Activated CD4-positive, CD25-positive, alpha-beta regulatory T cell (primary cell): Measurements from ENCODE around the gene HSPA1L.
"Not testable (repeated sequence)": the region's sequence is repeated elsewhere in the genome, so short reads cannot be mapped to it uniquely, and the experiment has no call there.

ENCODE experiments used
- DNase-seq, 4 experiments: peaks; one replicate each; lab custom pipeline; 2025; lab: John Stamatoyannopoulos, UW

Gene HSPA1L

GRCh38 chr6:31836474-31837368, 21.6 kb upstream of the HSPA1L start:
- DNase-seq, result no peak

GRCh38 chr6:31836047-31836473, 21.0 kb upstream of the HSPA1L start:
- DNase-seq, result no peak

DNA sequence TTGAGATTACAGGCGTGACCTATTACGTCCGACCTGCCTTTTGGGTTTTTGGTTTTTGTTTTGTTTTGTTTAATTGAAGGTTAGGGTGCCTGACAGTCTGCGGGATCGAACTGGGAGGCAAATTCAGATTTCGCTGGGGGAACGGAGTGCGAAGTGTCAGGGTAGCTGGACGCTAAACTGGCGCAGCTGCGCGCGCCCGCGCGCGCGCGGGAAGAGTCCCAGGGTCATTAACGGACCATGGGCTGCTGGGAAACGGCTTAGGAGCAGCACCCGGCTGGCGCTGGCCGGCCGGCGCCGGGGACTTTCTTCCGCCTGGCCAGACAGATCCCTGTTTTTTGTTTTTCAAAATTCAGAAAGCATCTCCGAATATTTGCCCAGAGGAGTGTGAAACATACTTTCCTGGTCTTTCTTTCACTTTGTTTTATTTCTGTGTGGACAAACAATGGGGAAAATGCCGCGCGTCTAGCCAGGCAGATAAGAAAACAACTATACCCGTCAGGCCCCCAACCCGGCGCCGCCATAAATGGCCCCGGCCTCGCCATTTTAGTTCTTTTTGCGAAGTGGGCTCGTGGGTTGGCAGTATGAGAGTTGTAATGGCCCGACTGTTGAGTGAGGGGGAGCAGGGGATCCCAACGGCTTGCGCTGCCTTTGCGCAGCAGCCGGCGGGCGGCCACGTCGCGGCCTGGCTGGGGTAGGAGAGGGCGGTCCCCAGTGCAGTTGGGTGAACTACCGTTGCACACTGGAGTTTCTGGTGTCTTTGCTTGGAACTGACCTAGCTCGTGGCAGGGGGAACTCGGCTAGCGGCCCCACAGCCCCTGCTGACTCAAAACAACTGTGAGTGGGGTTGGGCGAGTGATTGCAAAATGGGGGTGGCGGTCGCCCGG, 19.5 kb upstream of the HSPA1L start:
- DNase-seq, result peak; percentile 59 to 65 (median 64)

GRCh38 chr6:31831350-31832215, 16.5 kb upstream of the HSPA1L start:
- DNase-seq, result no peak

- no peak for DNase-seq
Observed at GRCh38 chr6:31830886-31831335, 15.8 kb upstream of the HSPA1L start.

GRCh38 chr6:31829633-31830283, 14.7 kb upstream of the HSPA1L start:
- no peak for DNase-seq

GRCh38 chr6:31827286-31828079, 12.4 kb upstream of the HSPA1L start, which contains the start of gene HSPA1B:
Gene HSPA1B (plus strand): TSS chr6:31827738. CDS start chr6:31827951, 213 bp downstream.
- DNase-seq, result peak; percentile 71 to 93 (median 78)

DNA sequence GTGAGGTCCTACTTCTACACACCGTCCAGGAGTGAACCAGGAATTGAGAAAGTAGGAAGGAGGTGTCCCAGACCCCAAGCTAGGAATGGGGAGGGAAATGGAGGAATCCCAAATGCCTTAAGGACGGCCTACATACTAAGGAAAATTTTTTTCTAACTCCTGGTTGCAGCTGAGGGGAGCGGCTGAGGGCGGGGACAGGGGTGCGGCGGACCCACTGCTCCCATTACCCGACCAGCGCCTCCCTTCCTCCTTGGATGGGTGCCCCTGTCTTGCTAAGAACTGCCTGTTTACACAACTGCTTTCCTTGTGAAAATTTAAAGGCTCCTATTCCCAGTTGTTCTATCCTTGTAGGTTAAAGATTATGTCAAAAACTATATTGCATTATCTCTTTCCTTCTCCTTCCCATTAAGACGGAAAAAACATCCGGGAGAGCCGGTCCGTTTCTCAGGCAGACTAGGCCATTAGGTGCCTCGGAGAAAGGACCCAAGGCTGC, 11.8 kb upstream of the HSPA1L start:
- peak in 2 of 4 experiments; percentile 22 to 23 for DNase-seq

DNA sequence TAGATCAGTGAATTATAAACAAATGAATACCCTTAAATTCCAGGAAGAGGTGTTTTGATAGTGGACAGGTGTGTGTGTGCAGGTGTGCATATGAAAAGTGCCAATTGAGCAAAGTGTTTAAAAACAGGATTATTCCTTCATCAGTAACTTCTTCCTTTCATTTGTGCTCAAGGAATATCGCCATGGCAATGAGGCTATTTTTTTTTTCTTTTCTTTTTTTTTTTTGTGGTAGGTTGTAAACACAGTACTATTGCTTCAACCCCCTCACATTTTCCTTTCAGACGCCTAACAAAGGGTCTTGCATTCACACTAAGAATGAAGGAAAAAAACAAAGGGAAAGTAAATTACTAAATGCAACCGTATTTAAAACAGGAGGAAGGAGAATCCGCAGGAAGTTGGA, 10.5 kb upstream of the HSPA1L start:
- no peak for DNase-seq

DNA sequence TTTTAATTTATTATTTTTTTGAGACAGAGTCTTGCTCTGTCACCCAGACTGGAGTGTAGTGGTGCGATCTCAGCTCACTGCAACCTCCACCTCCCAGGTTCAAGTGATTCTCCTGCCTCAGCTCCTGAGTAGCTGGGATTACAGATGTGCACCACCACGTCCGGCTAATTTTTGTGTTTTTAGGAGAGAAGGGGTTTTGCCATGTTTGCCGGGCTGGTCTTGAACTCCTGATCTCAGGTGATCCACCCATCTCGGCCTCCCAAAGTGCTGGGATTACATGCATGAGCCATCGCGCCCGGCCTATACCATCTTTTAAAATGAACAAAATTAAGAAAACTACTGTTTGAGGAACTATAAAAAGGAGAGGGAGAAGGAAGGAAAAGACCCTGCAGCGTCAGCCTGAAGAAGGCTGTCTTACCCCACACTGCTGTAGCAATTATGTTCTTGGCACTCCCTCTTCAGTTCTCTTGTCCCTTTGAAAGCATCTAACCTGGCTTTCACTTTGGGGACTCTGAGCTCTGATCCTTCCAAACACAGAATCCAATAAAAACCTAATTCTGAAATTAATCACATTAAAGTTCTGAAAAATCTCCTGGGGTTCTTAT, 8.6 kb upstream of the HSPA1L start:
- DNase-seq, result not testable (repeated sequence)

GRCh38 chr6:31822036-31822821, 7.1 kb upstream of the HSPA1L start:
- DNase-seq, result peak; percentile 29 to 44 (median 34)

GRCh38 chr6:31821301-31822035, 6.4 kb upstream of the HSPA1L start:
- peak in 3 of 4 experiments; percentile 23 to 46 (median 37) for DNase-seq

DNA sequence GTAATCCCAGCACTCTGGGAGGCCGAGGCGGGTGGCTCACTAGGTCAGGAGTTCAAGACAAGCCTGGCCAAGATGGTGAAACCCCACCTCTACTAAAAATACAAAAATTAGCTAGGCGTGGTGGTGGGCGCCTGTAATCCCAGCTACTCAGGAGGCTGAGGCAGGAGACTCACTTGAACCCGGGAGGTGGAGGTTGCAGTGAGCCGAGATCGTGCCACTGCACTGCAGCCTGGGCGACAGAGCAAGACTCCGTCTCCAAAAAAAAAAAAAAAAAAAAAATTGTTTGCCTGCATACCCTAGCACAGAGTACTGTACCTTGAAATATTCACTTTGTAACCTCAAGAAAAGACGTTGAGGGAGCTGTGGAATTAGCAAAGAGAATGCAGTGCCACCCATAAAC, 5.3 kb upstream of the HSPA1L start:
- DNase-seq, result not testable (repeated sequence)

GRCh38 chr6:31819871-31820299, 4.8 kb upstream of the HSPA1L start:
- no peak for DNase-seq

DNA sequence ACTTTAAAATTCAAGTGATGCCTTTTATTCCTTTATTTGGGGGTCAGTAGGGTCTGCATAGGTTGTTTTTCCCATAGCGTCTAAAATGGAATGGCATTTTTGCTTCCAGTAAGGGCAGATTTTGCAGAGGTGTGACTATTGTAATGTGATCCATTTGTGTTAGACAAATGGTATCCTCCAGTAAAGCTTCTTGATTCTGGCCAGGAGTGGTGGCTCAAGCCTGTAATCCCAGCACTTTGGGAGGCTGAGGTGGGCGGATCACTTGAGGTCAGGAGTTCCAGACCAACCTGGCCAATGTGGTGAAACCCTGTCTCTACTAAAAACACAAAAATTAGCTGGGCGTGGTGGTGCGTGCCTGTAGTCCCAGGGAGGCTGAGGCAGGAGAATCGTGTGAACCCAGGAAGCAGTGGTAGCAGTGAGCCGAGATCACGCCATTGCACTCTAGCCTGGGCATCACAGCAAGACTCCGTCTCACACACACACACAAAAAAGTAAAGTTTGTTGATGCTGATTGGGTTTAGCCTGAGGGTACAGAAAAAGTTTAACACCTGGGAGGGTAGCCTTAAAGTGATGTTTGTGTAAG, 2.9 kb upstream of the HSPA1L start:
- not testable (repeated sequence) for DNase-seq

GRCh38 chr6:31817133-31817928, 2.2 kb upstream of the HSPA1L start:
- DNase-seq, result not testable (repeated sequence)

GRCh38 chr6:31814677-31815024, 432 bp downstream of the HSPA1L start:
- peak; percentile 20 to 49 (median 36) for DNase-seq
